ENCODE results near the gene MIA.

DNA sequence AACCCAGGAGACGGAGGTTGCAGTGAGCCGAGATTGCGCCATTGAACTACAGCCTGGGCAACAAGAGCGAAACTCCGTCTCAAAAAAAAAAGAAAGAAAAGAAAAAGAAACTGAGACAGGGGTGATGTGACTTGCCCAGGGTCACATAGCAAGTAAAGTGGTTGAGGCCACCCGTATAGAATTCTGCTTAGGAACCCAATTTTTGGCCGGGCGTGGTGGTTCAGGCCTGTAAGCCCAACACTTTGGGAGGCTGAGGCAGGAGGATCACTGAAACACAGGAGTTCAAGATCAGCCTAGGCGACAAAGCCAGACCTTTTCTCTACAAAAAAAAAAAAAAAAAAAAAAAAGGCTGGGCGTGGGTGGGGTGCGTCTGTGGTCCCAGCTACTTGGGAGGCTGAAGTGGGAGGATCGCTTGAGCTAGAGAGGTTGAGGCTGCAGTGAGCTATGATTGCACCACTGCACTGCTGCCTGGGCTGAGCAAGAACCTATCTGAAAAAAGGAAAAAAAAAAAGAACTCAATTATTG lies 23.0 kb upstream of the MIA start:
- TF ChIP-seq, protein P1, sequence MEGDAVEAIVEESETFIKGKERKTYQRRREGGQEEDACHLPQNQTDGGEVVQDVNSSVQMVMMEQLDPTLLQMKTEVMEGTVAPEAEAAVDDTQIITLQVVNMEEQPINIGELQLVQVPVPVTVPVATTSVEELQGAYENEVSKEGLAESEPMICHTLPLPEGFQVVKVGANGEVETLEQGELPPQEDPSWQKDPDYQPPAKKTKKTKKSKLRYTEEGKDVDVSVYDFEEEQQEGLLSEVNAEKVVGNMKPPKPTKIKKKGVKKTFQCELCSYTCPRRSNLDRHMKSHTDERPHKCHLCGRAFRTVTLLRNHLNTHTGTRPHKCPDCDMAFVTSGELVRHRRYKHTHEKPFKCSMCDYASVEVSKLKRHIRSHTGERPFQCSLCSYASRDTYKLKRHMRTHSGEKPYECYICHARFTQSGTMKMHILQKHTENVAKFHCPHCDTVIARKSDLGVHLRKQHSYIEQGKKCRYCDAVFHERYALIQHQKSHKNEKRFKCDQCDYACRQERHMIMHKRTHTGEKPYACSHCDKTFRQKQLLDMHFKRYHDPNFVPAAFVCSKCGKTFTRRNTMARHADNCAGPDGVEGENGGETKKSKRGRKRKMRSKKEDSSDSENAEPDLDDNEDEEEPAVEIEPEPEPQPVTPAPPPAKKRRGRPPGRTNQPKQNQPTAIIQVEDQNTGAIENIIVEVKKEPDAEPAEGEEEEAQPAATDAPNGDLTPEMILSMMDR (conservative IDR thresholded peaks at IDR 0.05; ENCODE audit: low read depth, low read length): no peak
- no peak for TF ChIP-seq CEBPB (IDR thresholded peaks at IDR 0.05; ENCODE audit: low read depth, low read length)
- no peak for TF ChIP-seq RFX5 (IDR thresholded peaks at IDR 0.05; ENCODE audit: low read depth, low read length)
- no peak for TF ChIP-seq POLR2A (IDR thresholded peaks at IDR 0.05; ENCODE audit: low read depth, low read length)
- no peak for TF ChIP-seq RCOR1 (IDR thresholded peaks at IDR 0.05; ENCODE audit: insufficient replicate concordance, low read length)
